ENCODE measurements around the gene CDKL4. TPM values are rescaled to one million over a fixed set of nuclear protein-coding genes. Genes with fewer than 3 reads are reported as not detected.
"Not testable (repeated sequence)": the region's sequence is repeated elsewhere in the genome, so short reads cannot be mapped to it uniquely, and the experiment has no call there.

Gene CDKL4
- total RNA-seq, 1 donor from 2014 or later: 2.0 TPM

- Mint-ChIP-seq H3K4me3 (ENCODE audit: low read depth) (no peak overlapping the region), H3K4me1 (ENCODE audit: low read depth) (no peaks in the 10 kb centered on the region), H3K36me3 (ENCODE audit: insufficient read depth) (no peaks in the 10 kb centered on the region), H3K27me3 (no peaks in the 10 kb centered on the region), H3K27ac (no peak overlapping the region), H3K9me3 (ENCODE audit: low read depth) (no peaks in the 10 kb centered on the region)
- no peak for TF ChIP-seq CTCF (IDR thresholded peaks at IDR 0.05; ENCODE audit: unreplicated experiment)
- no peak for DNase-seq (ENCODE audit: low spot score, unreplicated experiment)
Observed at GRCh38 chr2:39178756-39179155, 65.0 kb downstream of the CDKL4 start.

GRCh38 chr2:39176997-39177396, 66.8 kb downstream of the CDKL4 start:
- no peak for DNase-seq (ENCODE audit: low spot score, unreplicated experiment)
- Mint-ChIP-seq H3K27me3 (no peaks in the 10 kb centered on the region), H3K4me1 (ENCODE audit: low read depth) (no peaks in the 10 kb centered on the region), H3K9me3 (ENCODE audit: low read depth) (no peaks in the 10 kb centered on the region), H3K27ac (no peak overlapping the region), H3K4me3 (ENCODE audit: low read depth) (no peak overlapping the region), H3K36me3 (ENCODE audit: insufficient read depth) (no peaks in the 10 kb centered on the region)
- no peak for TF ChIP-seq CTCF (IDR thresholded peaks at IDR 0.05; ENCODE audit: unreplicated experiment)

- H3K4me3 Mint-ChIP-seq (ENCODE audit: low read depth): no peak overlapping the region
- H3K27ac Mint-ChIP-seq: no peak overlapping the region
- no peak for DNase-seq (ENCODE audit: low spot score, unreplicated experiment)
- H3K36me3 Mint-ChIP-seq (ENCODE audit: insufficient read depth): no peaks in the 10 kb centered on the region
- no peaks in the 10 kb centered on the region for H3K4me1 Mint-ChIP-seq (ENCODE audit: low read depth)
- no peak for TF ChIP-seq CTCF (IDR thresholded peaks at IDR 0.05; ENCODE audit: unreplicated experiment)
- no peaks in the 10 kb centered on the region for H3K9me3 Mint-ChIP-seq (ENCODE audit: low read depth)
- H3K27me3 Mint-ChIP-seq: no peaks in the 10 kb centered on the region
Observed at GRCh38 chr2:39175026-39175812, 68.6 kb downstream of the CDKL4 start.

- no peaks in the 10 kb centered on the region for H3K36me3 Mint-ChIP-seq (ENCODE audit: insufficient read depth)
- no peak for TF ChIP-seq CTCF (IDR thresholded peaks at IDR 0.05; ENCODE audit: unreplicated experiment)
- no peaks in the 10 kb centered on the region for H3K27me3 Mint-ChIP-seq
- no peaks in the 10 kb centered on the region for H3K9me3 Mint-ChIP-seq (ENCODE audit: low read depth)
- H3K4me1 Mint-ChIP-seq (ENCODE audit: low read depth): no peaks in the 10 kb centered on the region
- H3K4me3 Mint-ChIP-seq (ENCODE audit: low read depth): no peak overlapping the region
- no peak for DNase-seq (ENCODE audit: low spot score, unreplicated experiment)
- no peak overlapping the region for H3K27ac Mint-ChIP-seq
Observed at GRCh38 chr2:39174022-39174421, 69.7 kb downstream of the CDKL4 start.

GRCh38 chr2:39172047-39172706, 71.6 kb downstream of the CDKL4 start:
- not testable (repeated sequence) for H3K36me3 Mint-ChIP-seq (ENCODE audit: insufficient read depth); DNase-seq (ENCODE audit: low spot score, unreplicated experiment); H3K27me3 Mint-ChIP-seq; H3K4me1 Mint-ChIP-seq (ENCODE audit: low read depth); H3K9me3 Mint-ChIP-seq (ENCODE audit: low read depth); H3K27ac Mint-ChIP-seq; H3K4me3 Mint-ChIP-seq (ENCODE audit: low read depth)

GRCh38 chr2:39171621-39172020, 72.1 kb downstream of the CDKL4 start:
- peak overlapping the region; percentile 29 for H3K27ac Mint-ChIP-seq
- no peak overlapping the region for H3K4me3 Mint-ChIP-seq (ENCODE audit: low read depth)
- DNase-seq (ENCODE audit: low spot score, unreplicated experiment): no peak
- H3K9me3 Mint-ChIP-seq (ENCODE audit: low read depth): no peaks in the 10 kb centered on the region
- no peaks in the 10 kb centered on the region for H3K36me3 Mint-ChIP-seq (ENCODE audit: insufficient read depth)
- H3K27me3 Mint-ChIP-seq: no peaks in the 10 kb centered on the region
- no peak for TF ChIP-seq CTCF (IDR thresholded peaks at IDR 0.05; ENCODE audit: unreplicated experiment)
- H3K4me1 Mint-ChIP-seq (ENCODE audit: low read depth): no peaks in the 10 kb centered on the region

Measured in progenitor cell of endocrine pancreas (in vitro differentiated cells).